SK-N-SH treated with all-trans-retinoic acid at 6 μM for 48 hours (cell line): ENCODE measurements around the gene TF.

Experiments used
- ISL1 ChIP-seq: fragments of 250-450 bp; sonication (Bioruptor Pico); IDR thresholded peaks from 2 replicates; pipeline ENCODE4 v2.1.2; 2022; ENCODE audit warnings: mild to moderate bottlenecking, moderate library complexity
- ZC3H10 ChIP-seq: fragments of 250-450 bp; sonication (Bioruptor Pico); IDR thresholded peaks from 2 replicates; pipeline ENCODE4 v1.5.1; 2021; ENCODE audit warnings: mild to moderate bottlenecking, moderate library complexity
- ZFP3 ChIP-seq: fragments of 250-450 bp; sonication (Bioruptor Pico); IDR thresholded peaks from 2 replicates; pipeline ENCODE4 v1.5.0; 2020; ENCODE audit warnings: mild to moderate bottlenecking, moderate library complexity
- ZNF8 ChIP-seq: fragments of 450-650 bp; formaldehyde crosslinking; IDR thresholded peaks from 2 replicates; pipeline ENCODE4 v1.5.0; 2020; ENCODE audit warnings: mild to moderate bottlenecking, moderate library complexity

DNA sequence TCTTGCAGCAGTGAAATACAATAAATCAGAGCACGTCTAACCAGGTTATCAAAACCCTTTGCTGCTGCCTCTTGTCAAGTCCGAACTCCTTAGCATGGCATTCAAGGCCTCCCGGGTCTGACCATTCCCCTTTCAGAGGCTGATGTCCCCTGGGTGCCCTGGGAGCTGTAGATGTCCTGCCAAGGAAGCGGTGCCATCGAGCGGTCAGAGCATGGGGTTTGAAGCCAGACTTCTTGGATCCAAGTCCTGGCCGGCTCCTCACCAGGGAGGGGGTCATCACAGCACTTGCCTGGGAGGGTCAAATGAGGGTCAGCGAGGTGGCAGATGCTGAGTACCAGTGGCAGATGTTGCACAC is 496 bp downstream of the TF start:
- TF ChIP-seq ZNF8 (no peak), ZFP3 (CRISPR knock-in tag) (no peak), ZC3H10 (CRISPR knock-in tag) (no peak), ISL1 (no peak)
